ENCODE measurements around the gene FBXW10B. TPM values are rescaled to one million over a fixed set of nuclear protein-coding genes. Genes with fewer than 3 reads are reported as not detected.
"Not testable (repeated sequence)": the region's sequence is repeated elsewhere in the genome, so short reads cannot be mapped to it uniquely, and the experiment has no call there.

FBXW10B gene
- total RNA-seq, 1 experiment from 2014 or later: 0.54 TPM

DNA sequence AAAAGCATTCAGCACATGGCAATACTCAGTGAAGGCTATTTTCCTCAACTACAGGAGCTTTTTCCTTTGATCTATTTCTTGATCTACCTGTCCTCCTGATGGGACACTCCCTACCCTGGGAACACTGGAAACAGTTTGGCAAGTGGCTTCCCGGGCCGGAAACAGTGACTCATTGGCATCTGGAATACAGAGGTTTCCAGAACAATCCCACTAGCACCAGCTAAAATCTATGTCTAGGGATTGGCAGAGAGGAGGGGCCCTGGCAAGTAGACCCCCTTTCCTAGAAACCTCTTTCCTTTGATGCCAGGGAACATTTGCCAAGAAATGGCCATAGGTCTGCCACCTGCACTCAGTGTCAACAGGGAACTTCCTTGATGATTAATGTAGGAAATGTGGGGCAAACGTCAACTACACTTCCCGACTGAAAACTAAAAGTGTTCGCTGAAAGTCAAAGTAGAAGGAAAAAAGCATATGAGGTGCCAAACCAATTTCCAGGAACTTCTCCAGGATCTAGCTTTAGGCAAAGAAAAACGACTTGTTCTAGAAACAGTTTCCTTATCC, 30.4 kb upstream of the FBXW10B start:
- ChIA-PET CTCF (no interaction called here), POLR2A (interaction anchor here (0.6 kb wide), 2 partner anchors 255 to 1737 kb away, joined by 3 read pairs; no protein-coding TSS in a partner anchor)
- BruUV-seq (replicated peaks): no TSS peak
- Histone ChIP-seq H3K27me3 (ENCODE audit: control insufficient read depth, insufficient read depth, low read length) (no peaks in the 10 kb centered on the region), H3K36me3 (ENCODE audit: control insufficient read depth, insufficient read depth, low read length) (no peaks in the 10 kb centered on the region), H3K4me1 (ENCODE audit: control insufficient read depth, insufficient read depth, low read length) (peaks cover 16% of the 10 kb centered on the region), H3K27ac (ENCODE audit: low read length) (peak overlapping the region; percentile 85), H3K4me3 (ENCODE audit: low read depth in 2 of 2, low read length in 2 of 2) (peak overlapping the region; percentile 57 to 71), H3K9me3 (ENCODE audit: control insufficient read depth, insufficient read depth, low read depth, low read length) (no peaks in the 10 kb centered on the region)
- intact Hi-C loops (cut with micrococcal nuclease; ENCODE audit: unreplicated experiment) (no loop called here), in situ Hi-C loops (cut with HindIII; ENCODE audit: low pct_unique_long_range_greater_than_20kb, low sequenced_read_pairs) (no loop called here)
- peak; percentile 57 for TF ChIP-seq TCF7L2 (IDR thresholded peaks at IDR 0.05; ENCODE audit: low read depth, low read length)
- no peak for TF ChIP-seq POLR2AphosphoS5 (IDR thresholded peaks at IDR 0.05; ENCODE audit: low read depth, low read length)
- no peak for TF ChIP-seq SIN3A (IDR thresholded peaks at IDR 0.05; ENCODE audit: borderline replicate concordance, insufficient read depth, low read depth, low read length)
- TF ChIP-seq, protein P1, sequence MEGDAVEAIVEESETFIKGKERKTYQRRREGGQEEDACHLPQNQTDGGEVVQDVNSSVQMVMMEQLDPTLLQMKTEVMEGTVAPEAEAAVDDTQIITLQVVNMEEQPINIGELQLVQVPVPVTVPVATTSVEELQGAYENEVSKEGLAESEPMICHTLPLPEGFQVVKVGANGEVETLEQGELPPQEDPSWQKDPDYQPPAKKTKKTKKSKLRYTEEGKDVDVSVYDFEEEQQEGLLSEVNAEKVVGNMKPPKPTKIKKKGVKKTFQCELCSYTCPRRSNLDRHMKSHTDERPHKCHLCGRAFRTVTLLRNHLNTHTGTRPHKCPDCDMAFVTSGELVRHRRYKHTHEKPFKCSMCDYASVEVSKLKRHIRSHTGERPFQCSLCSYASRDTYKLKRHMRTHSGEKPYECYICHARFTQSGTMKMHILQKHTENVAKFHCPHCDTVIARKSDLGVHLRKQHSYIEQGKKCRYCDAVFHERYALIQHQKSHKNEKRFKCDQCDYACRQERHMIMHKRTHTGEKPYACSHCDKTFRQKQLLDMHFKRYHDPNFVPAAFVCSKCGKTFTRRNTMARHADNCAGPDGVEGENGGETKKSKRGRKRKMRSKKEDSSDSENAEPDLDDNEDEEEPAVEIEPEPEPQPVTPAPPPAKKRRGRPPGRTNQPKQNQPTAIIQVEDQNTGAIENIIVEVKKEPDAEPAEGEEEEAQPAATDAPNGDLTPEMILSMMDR (IDR thresholded peaks at IDR 0.05): no peak
- DNase-seq (ENCODE audit: low read depth, low spot score): peak; percentile 77
- no peak for ATAC-seq

DNA sequence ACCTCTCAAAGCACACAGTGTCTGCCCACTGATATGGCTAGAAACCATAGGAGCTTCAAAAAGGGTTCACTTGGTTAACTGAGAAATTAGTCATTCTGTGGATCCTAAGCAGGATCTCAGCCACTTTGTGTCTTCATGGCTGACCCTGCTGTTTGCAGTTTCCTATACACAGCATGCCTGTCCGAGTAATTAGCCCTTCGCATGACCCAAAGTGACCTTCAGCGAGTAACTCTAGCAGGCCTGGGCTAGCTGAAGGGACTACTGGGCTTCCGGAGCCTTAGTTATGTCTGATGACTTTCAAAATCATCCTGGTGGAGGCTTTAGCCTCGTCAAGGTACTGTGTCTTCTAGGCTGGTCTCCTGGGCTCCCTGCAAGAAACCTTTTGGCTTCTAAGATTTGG, 28.9 kb upstream of the FBXW10B start:
- Histone ChIP-seq H3K27me3 (ENCODE audit: control insufficient read depth, insufficient read depth, low read length) (no peaks in the 10 kb centered on the region), H3K4me3 (ENCODE audit: low read depth in 2 of 2, low read length in 2 of 2) (peak overlapping the region; percentile 57 to 71), H3K36me3 (ENCODE audit: control insufficient read depth, insufficient read depth, low read length) (no peaks in the 10 kb centered on the region), H3K27ac (ENCODE audit: low read length) (peak overlapping the region; percentile 85), H3K4me1 (ENCODE audit: control insufficient read depth, insufficient read depth, low read length) (peaks cover 16% of the 10 kb centered on the region), H3K9me3 (ENCODE audit: control insufficient read depth, insufficient read depth, low read depth, low read length) (no peaks in the 10 kb centered on the region)
- no peak for ATAC-seq
- CTCF ChIA-PET: no interaction called here
- DNase-seq (ENCODE audit: low read depth, low spot score): no peak
- in situ Hi-C loops (cut with HindIII; ENCODE audit: low pct_unique_long_range_greater_than_20kb, low sequenced_read_pairs) (no loop called here), intact Hi-C loops (cut with micrococcal nuclease; ENCODE audit: unreplicated experiment) (no loop called here)
- POLR2A ChIA-PET: interaction anchor here (0.5 kb wide), 1 partner anchor 191 kb away, joined by 7 read pairs; no protein-coding TSS in a partner anchor
- no TSS peak for BruUV-seq (replicated peaks)
- TF ChIP-seq POLR2AphosphoS5 (IDR thresholded peaks at IDR 0.05; ENCODE audit: low read depth, low read length) (no peak), SIN3A (IDR thresholded peaks at IDR 0.05; ENCODE audit: borderline replicate concordance, insufficient read depth, low read depth, low read length) (no peak), TCF7L2 (IDR thresholded peaks at IDR 0.05; ENCODE audit: low read depth, low read length) (no peak)
- TF ChIP-seq, protein P1 (IDR thresholded peaks at IDR 0.05): no peak
- TF ChIP-seq, protein P2, sequence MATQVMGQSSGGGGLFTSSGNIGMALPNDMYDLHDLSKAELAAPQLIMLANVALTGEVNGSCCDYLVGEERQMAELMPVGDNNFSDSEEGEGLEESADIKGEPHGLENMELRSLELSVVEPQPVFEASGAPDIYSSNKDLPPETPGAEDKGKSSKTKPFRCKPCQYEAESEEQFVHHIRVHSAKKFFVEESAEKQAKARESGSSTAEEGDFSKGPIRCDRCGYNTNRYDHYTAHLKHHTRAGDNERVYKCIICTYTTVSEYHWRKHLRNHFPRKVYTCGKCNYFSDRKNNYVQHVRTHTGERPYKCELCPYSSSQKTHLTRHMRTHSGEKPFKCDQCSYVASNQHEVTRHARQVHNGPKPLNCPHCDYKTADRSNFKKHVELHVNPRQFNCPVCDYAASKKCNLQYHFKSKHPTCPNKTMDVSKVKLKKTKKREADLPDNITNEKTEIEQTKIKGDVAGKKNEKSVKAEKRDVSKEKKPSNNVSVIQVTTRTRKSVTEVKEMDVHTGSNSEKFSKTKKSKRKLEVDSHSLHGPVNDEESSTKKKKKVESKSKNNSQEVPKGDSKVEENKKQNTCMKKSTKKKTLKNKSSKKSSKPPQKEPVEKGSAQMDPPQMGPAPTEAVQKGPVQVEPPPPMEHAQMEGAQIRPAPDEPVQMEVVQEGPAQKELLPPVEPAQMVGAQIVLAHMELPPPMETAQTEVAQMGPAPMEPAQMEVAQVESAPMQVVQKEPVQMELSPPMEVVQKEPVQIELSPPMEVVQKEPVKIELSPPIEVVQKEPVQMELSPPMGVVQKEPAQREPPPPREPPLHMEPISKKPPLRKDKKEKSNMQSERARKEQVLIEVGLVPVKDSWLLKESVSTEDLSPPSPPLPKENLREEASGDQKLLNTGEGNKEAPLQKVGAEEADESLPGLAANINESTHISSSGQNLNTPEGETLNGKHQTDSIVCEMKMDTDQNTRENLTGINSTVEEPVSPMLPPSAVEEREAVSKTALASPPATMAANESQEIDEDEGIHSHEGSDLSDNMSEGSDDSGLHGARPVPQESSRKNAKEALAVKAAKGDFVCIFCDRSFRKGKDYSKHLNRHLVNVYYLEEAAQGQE (IDR thresholded peaks at IDR 0.05; ENCODE audit: insufficient read depth in 1 of 2, low read depth in 2 of 2, low read length in 1 of 2): no peak

DNA sequence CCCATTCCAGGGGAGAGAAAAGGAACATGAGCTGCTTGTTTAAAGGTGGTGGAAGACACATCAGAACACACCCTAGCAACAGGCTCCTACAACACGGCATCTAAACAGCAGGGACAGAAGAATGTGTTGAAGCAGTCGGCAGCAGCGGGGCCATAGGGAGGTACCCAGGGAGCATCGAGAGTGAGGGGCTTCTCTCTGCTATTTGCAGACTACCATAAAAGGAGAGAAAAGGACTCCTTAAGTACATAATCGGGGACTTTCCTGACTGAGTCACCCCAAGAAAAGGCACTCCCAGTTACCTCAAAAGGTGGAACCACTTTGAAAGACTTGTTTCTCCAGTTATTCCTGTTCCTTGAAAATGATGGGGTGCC, 26.4 kb upstream of the FBXW10B start:
- H3K9me3 ChIP-seq (ENCODE audit: control insufficient read depth, insufficient read depth, low read depth, low read length); POLR2A ChIA-PET; H3K27me3 ChIP-seq (ENCODE audit: control insufficient read depth, insufficient read depth, low read length); DNase-seq (ENCODE audit: low read depth, low spot score); H3K4me3 ChIP-seq (ENCODE audit: low read depth in 2 of 2, low read length in 2 of 2); in situ Hi-C loops (cut with HindIII; ENCODE audit: low pct_unique_long_range_greater_than_20kb, low sequenced_read_pairs); H3K36me3 ChIP-seq (ENCODE audit: control insufficient read depth, insufficient read depth, low read length); intact Hi-C loops (cut with micrococcal nuclease; ENCODE audit: unreplicated experiment); BruUV-seq (replicated peaks); CTCF ChIA-PET: not testable (repeated sequence)
- peak; percentile 69 for ATAC-seq
- H3K27ac ChIP-seq (ENCODE audit: low read length): peak overlapping the region; percentile 69
- H3K4me1 ChIP-seq (ENCODE audit: control insufficient read depth, insufficient read depth, low read length): peaks cover 16% of the 10 kb centered on the region

DNA sequence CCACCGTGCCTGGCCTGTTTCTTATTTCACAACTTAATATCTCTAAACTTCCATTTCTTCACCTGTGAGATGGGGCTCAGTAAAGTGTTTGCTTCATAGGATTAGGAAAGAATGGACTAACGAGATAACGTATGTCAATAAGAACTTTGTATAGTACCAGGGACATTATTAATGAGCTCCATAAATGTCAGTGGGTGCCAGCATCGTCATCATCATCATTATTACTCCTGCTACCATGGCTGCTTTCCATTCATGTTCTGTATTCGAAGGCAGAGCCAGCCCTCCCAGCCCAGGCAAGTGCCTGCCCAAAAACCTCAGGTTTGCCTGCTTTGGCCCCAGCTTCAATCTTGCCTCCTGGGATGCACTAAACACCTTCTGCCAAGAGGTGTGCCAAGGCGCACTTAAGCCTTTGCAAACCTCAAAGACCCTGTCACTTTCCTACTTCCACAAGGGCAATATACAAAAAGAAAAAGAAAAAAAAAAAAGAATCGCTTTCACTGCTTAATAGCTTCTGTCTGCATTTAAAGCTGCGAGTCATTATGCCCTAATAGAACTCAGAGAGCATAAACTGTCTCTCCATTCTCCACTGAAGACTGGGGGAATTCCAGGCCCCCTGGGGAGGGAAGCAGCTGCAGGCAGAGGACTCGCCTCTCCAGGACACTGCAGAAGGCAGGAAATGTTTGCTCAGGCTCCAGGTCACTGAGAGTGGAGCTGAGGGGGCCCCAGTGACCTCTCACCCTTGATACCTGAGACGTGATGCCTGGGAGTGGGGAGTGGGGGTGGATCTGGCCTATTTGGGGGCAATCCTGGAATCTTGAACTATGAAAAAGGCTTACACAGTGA, 25.8 kb upstream of the FBXW10B start:
- H3K9me3 ChIP-seq (ENCODE audit: control insufficient read depth, insufficient read depth, low read depth, low read length); DNase-seq (ENCODE audit: low read depth, low spot score); H3K27me3 ChIP-seq (ENCODE audit: control insufficient read depth, insufficient read depth, low read length); CTCF ChIA-PET; intact Hi-C loops (cut with micrococcal nuclease; ENCODE audit: unreplicated experiment); H3K36me3 ChIP-seq (ENCODE audit: control insufficient read depth, insufficient read depth, low read length); in situ Hi-C loops (cut with HindIII; ENCODE audit: low pct_unique_long_range_greater_than_20kb, low sequenced_read_pairs); POLR2A ChIA-PET; BruUV-seq (replicated peaks): not testable (repeated sequence)
- H3K27ac ChIP-seq (ENCODE audit: low read length): peak overlapping the region; percentile 69
- peak; percentile 82 for ATAC-seq
- peak overlapping the region in 1 of 2 experiments; percentile 4; a peak in 1 of 4 replicates for H3K4me3 ChIP-seq (ENCODE audit: low read depth in 2 of 2, low read length in 2 of 2)
- H3K4me1 ChIP-seq (ENCODE audit: control insufficient read depth, insufficient read depth, low read length): peaks cover 15% of the 10 kb centered on the region

Measured in Panc1 (cell line).